GM12878 (cell line): Measurements from ENCODE around the gene VEGFD. TPM values are rescaled to one million over a fixed set of nuclear protein-coding genes. Genes with fewer than 3 reads are reported as not detected.

Experiments used
- ATF7 ChIP-seq: fragments of 450-650 bp; IDR thresholded peaks from 2 replicates; pipeline ENCODE4 v1.6.1; 2016; ENCODE audit warnings: low read depth, mild to moderate bottlenecking
- BMI1 ChIP-seq: fragments of 450-650 bp; IDR thresholded peaks from 2 replicates; pipeline ENCODE4 v1.6.1; 2016; ENCODE audit warnings: mild to moderate bottlenecking, moderate library complexity, borderline replicate concordance
- BRCA1 ChIP-seq: IDR thresholded peaks from 2 replicates; pipeline ENCODE4 v1.6.1; 2011; ENCODE audit warnings: low read depth, low read length, improper control_type of control experiment
- HDAC2 ChIP-seq: fragments of 200-600 bp; sonication (generic); IDR thresholded peaks from 2 replicates; pipeline ENCODE4 v1.6.1; 2017
- KDM1A ChIP-seq: fragments of 200-600 bp; sonication (generic); IDR thresholded peaks from 2 replicates; pipeline ENCODE4 v1.6.1; 2016; ENCODE audit warnings: borderline replicate concordance
- MXI1 ChIP-seq: fragments of 150-350 bp; IDR thresholded peaks from 2 replicates; pipeline ENCODE4 v1.6.1; 2011; ENCODE audit warnings: low read depth, mild to moderate bottlenecking, inconsistent platforms, low read length, improper control_type of control experiment
- SIX5 ChIP-seq: IDR thresholded peaks from 2 replicates; pipeline ENCODE4 v1.6.1; 2011; ENCODE audit warnings: mild to moderate bottlenecking, low read depth, low read length, moderate library complexity; ENCODE audit not compliant: severe bottlenecking
- SP1 ChIP-seq: IDR thresholded peaks from one replicate; pipeline ENCODE4 v1.6.1; 2011; ENCODE audit warnings: low read depth, low read length
- SPI1 ChIP-seq: IDR thresholded peaks from 2 replicates; pipeline ENCODE4 v1.6.1; 2011; ENCODE audit warnings: low read depth, mild to moderate bottlenecking, low read length, moderate library complexity, borderline replicate concordance; ENCODE audit not compliant: insufficient read depth
- ZNF24 ChIP-seq: fragments of 450-650 bp; IDR thresholded peaks from 2 replicates; pipeline ENCODE4 v1.6.1; 2017; ENCODE audit warnings: antibody characterized with exemption, mild to moderate bottlenecking
- polyA plus RNA-seq, 11 experiments: library from polyadenylated mRNA; depleted of rRNA in 4 of 11; unstranded in 6 of 11; stranded (reverse) in 5 of 11; fragments of >200 nt; fragmentation: Nextera tagmentation in 4 of 11; fragmentation: Illumina TruSeq in 1 of 11; extraction: Ambion mirVana in 4 of 11; extraction: Trizol in 1 of 11; gene quantifications; 1 replicate in 1 of 11; 2 replicates in 10 of 11; pipeline versions ENCODE4 v1.2.1 to v1.2.3, GENCODE V29; 2011 to 2016; ENCODE audit warnings: inconsistent platforms in 2 of 11, missing spikeins in 2 of 11, low read depth in 1 of 11
- total RNA-seq, 4 experiments: library from RNA; depleted of rRNA in 3 of 4; stranded (reverse); fragments of >200 nt in 3 of 4; fragmentation: Illumina TruSeq in 1 of 4; extraction: Trizol in 1 of 4; gene quantifications; 2 replicates each; pipeline versions ENCODE4 v1.2.1 to v1.2.3, GENCODE V29; 2013 to 2021
- TF ChIP-seq, protein P1 (sequence below): IDR thresholded peaks from 2 replicates; pipeline ENCODE4 v1.6.1; 2012; ENCODE audit warnings: low read length, inconsistent platforms
- TF ChIP-seq, protein P2 (sequence below): fragments of 450-650 bp; formaldehyde crosslinking; IDR thresholded peaks from 2 replicates; pipeline ENCODE4 v1.4.0; 2022; ENCODE audit warnings: mild to moderate bottlenecking, moderate library complexity
- TF ChIP-seq, protein P3 (sequence below): fragments of 450-650 bp; IDR thresholded peaks from 2 replicates; pipeline ENCODE4 v1.6.1; 2018; ENCODE audit warnings: mild to moderate bottlenecking, low read depth, moderate library complexity; ENCODE audit not compliant: partially characterized antibody
- TF ChIP-seq, protein P4 (sequence below): fragments of 450-650 bp; IDR thresholded peaks from 2 replicates; pipeline ENCODE4 v1.6.1; 2017; ENCODE audit warnings: mild to moderate bottlenecking
- TF ChIP-seq, protein P5 (sequence below): fragments of 450-650 bp; IDR thresholded peaks from 2 replicates; pipeline ENCODE4 v1.6.1; 2014; ENCODE audit warnings: mild to moderate bottlenecking
- TF ChIP-seq, protein P6 (sequence below): fragments of 450-650 bp; IDR thresholded peaks from 2 replicates; pipeline ENCODE4 v1.6.1; 2016; ENCODE audit warnings: mild to moderate bottlenecking

Gene VEGFD
- total and polyA plus RNA-seq, 10 of the 15 experiments (the other 5 are each of a cell fraction or from before 2014, with no cell fraction given), result 0.15 TPM; not detected in 9

DNA sequence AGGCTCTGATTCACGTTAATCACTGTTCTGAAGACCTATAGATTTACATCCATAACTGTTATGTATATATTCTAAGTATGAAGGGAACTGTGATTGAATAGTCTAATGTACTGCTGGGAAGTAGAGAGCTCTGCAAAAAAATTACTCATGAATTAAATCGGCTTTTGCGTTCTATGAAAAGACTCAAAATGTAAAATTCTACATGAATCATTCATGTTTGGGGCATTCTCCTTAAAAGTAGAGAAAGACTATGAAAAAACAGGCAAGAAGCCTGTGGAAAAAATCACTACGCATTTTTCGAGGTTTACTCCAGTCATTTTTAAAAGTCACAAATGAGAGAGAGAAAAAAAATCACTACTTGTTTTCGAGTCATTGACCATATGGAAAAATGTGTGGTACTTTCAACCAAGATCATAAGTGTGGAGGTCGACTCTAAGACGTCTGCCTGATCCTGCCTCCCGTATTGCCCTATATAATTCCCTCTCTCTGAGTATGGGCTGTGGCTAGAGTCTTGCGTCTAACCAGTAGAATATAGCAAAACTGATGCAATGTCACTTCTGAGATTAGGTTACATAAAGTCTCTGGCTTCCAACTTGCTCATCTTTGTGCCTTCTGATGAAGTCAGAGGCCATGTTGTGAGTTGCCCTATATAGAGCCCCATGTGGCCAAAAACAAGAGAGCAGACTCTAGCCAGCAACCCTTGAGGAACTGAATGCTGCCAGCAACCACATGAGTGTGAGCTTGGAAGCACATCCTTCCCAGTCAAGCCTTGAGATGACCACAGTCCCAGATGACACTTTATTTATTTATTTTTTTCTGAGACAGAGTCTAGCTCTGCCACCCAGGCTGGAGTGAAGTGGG is 32.1 kb upstream of the VEGFD start (continued):
- TF ChIP-seq, protein P1, sequence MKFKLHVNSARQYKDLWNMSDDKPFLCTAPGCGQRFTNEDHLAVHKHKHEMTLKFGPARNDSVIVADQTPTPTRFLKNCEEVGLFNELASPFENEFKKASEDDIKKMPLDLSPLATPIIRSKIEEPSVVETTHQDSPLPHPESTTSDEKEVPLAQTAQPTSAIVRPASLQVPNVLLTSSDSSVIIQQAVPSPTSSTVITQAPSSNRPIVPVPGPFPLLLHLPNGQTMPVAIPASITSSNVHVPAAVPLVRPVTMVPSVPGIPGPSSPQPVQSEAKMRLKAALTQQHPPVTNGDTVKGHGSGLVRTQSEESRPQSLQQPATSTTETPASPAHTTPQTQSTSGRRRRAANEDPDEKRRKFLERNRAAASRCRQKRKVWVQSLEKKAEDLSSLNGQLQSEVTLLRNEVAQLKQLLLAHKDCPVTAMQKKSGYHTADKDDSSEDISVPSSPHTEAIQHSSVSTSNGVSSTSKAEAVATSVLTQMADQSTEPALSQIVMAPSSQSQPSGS, result no peak
- TF ChIP-seq BMI1 (no peak), BRCA1 (no peak), SP1 (no peak), HDAC2 (no peak), SIX5 (no peak), KDM1A (no peak), ATF7 (no peak), MXI1 (no peak), ZNF24 (no peak), SPI1 (no peak)
- TF ChIP-seq, protein P2, sequence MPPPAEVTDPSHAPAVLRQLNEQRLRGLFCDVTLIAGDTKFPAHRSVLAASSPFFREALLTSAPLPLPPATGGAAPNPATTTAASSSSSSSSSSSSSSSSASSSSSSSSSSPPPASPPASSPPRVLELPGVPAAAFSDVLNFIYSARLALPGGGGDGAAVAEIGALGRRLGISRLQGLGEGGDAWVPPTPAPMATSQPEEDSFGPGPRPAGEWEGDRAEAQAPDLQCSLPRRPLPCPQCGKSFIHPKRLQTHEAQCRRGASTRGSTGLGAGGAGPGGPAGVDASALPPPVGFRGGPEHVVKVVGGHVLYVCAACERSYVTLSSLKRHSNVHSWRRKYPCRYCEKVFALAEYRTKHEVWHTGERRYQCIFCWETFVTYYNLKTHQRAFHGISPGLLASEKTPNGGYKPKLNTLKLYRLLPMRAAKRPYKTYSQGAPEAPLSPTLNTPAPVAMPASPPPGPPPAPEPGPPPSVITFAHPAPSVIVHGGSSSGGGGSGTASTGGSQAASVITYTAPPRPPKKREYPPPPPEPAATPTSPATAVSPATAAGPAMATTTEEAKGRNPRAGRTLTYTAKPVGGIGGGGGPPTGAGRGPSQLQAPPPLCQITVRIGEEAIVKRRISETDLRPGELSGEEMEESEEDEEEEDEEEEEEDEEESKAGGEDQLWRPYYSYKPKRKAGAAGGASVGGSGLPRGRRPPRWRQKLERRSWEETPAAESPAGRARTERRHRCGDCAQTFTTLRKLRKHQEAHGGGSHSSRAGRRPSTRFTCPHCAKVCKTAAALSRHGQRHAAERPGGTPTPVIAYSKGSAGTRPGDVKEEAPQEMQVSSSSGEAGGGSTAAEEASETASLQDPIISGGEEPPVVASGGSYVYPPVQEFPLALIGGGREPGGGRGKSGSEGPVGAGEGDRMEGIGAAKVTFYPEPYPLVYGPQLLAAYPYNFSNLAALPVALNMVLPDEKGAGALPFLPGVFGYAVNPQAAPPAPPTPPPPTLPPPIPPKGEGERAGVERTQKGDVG, result no peak
- TF ChIP-seq, protein P3, sequence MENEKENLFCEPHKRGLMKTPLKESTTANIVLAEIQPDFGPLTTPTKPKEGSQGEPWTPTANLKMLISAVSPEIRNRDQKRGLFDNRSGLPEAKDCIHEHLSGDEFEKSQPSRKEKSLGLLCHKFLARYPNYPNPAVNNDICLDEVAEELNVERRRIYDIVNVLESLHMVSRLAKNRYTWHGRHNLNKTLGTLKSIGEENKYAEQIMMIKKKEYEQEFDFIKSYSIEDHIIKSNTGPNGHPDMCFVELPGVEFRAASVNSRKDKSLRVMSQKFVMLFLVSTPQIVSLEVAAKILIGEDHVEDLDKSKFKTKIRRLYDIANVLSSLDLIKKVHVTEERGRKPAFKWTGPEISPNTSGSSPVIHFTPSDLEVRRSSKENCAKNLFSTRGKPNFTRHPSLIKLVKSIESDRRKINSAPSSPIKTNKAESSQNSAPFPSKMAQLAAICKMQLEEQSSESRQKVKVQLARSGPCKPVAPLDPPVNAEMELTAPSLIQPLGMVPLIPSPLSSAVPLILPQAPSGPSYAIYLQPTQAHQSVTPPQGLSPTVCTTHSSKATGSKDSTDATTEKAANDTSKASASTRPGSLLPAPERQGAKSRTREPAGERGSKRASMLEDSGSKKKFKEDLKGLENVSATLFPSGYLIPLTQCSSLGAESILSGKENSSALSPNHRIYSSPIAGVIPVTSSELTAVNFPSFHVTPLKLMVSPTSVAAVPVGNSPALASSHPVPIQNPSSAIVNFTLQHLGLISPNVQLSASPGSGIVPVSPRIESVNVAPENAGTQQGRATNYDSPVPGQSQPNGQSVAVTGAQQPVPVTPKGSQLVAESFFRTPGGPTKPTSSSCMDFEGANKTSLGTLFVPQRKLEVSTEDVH, result no peak
- TF ChIP-seq, protein P4, sequence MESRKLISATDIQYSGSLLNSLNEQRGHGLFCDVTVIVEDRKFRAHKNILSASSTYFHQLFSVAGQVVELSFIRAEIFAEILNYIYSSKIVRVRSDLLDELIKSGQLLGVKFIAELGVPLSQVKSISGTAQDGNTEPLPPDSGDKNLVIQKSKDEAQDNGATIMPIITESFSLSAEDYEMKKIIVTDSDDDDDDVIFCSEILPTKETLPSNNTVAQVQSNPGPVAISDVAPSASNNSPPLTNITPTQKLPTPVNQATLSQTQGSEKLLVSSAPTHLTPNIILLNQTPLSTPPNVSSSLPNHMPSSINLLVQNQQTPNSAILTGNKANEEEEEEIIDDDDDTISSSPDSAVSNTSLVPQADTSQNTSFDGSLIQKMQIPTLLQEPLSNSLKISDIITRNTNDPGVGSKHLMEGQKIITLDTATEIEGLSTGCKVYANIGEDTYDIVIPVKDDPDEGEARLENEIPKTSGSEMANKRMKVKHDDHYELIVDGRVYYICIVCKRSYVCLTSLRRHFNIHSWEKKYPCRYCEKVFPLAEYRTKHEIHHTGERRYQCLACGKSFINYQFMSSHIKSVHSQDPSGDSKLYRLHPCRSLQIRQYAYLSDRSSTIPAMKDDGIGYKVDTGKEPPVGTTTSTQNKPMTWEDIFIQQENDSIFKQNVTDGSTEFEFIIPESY, result no peak
- TF ChIP-seq, protein P5, sequence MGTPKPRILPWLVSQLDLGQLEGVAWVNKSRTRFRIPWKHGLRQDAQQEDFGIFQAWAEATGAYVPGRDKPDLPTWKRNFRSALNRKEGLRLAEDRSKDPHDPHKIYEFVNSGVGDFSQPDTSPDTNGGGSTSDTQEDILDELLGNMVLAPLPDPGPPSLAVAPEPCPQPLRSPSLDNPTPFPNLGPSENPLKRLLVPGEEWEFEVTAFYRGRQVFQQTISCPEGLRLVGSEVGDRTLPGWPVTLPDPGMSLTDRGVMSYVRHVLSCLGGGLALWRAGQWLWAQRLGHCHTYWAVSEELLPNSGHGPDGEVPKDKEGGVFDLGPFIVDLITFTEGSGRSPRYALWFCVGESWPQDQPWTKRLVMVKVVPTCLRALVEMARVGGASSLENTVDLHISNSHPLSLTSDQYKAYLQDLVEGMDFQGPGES, result no peak
- TF ChIP-seq, protein P6, sequence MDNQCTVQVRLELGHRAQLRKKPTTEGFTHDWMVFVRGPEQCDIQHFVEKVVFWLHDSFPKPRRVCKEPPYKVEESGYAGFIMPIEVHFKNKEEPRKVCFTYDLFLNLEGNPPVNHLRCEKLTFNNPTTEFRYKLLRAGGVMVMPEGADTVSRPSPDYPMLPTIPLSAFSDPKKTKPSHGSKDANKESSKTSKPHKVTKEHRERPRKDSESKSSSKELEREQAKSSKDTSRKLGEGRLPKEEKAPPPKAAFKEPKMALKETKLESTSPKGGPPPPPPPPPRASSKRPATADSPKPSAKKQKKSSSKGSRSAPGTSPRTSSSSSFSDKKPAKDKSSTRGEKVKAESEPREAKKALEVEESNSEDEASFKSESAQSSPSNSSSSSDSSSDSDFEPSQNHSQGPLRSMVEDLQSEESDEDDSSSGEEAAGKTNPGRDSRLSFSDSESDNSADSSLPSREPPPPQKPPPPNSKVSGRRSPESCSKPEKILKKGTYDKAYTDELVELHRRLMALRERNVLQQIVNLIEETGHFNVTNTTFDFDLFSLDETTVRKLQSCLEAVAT, result no peak
